Middle frontal gyrus (tissue), 1 donor: Measurements from ENCODE around the gene SLC6A13.

ENCODE experiments used
- DNase-seq: peaks from one replicate; pipeline ENCODE4 v3.0.0-alpha.2; 2015; ENCODE audit warnings: low spot score; ENCODE audit errors: extremely low spot score

The SLC6A13 gene

GRCh38 chr12:234891-235415 is 27.7 kb downstream of the SLC6A13 start:
- DNase-seq = no peak

GRCh38 chr12:234019-234418 is 28.6 kb downstream of the SLC6A13 start:
- no peak for DNase-seq

- no peak for DNase-seq
Observed at GRCh38 chr12:233615-233968, 29.0 kb downstream of the SLC6A13 start.

GRCh38 chr12:232731-233614 is 29.7 kb downstream of the SLC6A13 start:
- DNase-seq = no peak

GRCh38 chr12:230925-231671 is 31.5 kb downstream of the SLC6A13 start:
- DNase-seq = peak; percentile 18

- DNase-seq = no peak
Observed at GRCh38 chr12:229441-230191, 33.0 kb downstream of the SLC6A13 start.

- no peak for DNase-seq
Observed at GRCh38 chr12:228846-229200, 33.8 kb downstream of the SLC6A13 start.

- DNase-seq = no peak
Observed at GRCh38 chr12:227923-228845, 34.5 kb downstream of the SLC6A13 start.

GRCh38 chr12:227286-227915 is 35.2 kb downstream of the SLC6A13 start:
- no peak for DNase-seq

GRCh38 chr12:226401-226800 is 36.2 kb downstream of the SLC6A13 start:
- DNase-seq = no peak

GRCh38 chr12:225012-225411 is 37.6 kb downstream of the SLC6A13 start:
- no peak for DNase-seq

- no peak for DNase-seq
Observed at GRCh38 chr12:224330-224729, 38.3 kb downstream of the SLC6A13 start.

GRCh38 chr12:223841-224240 is 38.8 kb downstream of the SLC6A13 start:
- DNase-seq = no peak

- no peak for DNase-seq
Observed at GRCh38 chr12:221736-222135, 40.9 kb downstream of the SLC6A13 start.

- DNase-seq = no peak
Observed at GRCh38 chr12:220946-221550, 41.6 kb downstream of the SLC6A13 start.

GRCh38 chr12:220491-220890 is 42.1 kb downstream of the SLC6A13 start:
- DNase-seq = no peak

GRCh38 chr12:219891-220352 is 42.7 kb downstream of the SLC6A13 start:
- DNase-seq = peak; percentile 14

GRCh38 chr12:218728-219590 is 43.7 kb downstream of the SLC6A13 start:
- DNase-seq = no peak

GRCh38 chr12:218221-218620 is 44.4 kb downstream of the SLC6A13 start:
- DNase-seq = no peak
